ENCODE results near the gene RPGRIP1. TPM values are rescaled to one million over a fixed set of nuclear protein-coding genes. Genes with fewer than 3 reads are reported as not detected.
A peak's percentile ranks its signal among the peaks of the same experiment; 100 is the strongest.
"Not testable (repeated sequence)": the region's sequence is repeated elsewhere in the genome, so short reads cannot be mapped to it uniquely, and the experiment has no call there.

RPGRIP1 gene
- total and polyA plus RNA-seq, 8 donors = 0.19 to 0.58 (median 0.28) TPM; not detected in 4

DNA sequence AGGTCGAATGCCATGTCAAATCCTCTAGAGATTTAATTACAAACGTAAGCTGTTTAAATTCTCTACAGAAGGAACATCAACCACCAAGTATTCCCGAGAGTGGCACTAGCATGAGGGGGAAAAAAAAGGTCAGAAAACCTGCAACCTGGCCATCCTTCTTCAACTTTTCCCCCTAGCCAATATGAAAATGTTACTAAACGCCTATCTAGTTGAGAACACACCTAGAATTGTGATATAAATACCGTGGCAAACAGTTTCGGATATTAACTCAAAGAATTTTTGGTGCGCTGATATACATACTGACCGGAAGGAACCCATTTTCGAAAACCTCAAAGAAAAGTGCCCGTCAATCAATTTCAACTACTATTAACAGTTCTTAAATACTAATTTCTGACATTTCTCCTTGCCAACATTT, 12.4 kb upstream of the RPGRIP1 start:
- no peaks in the 10 kb centered on the region for H3K27me3 ChIP-seq
- peak overlapping the region in 4 of 5 donors; percentile 86 to 97 (median 97) for H3K27ac ChIP-seq
- WGBS, 5 donors = 0 to 7% (median 2%) methylated on average over 10 of the region's 10 CpGs
- peak overlapping the region; percentile 67 to 95 (median 74) for H3K4me3 ChIP-seq
- peaks cover 44 to 65% (median 57%) of the 10 kb centered on the region in 4 donors for H3K4me1 ChIP-seq
- H3K9me3 ChIP-seq = no peaks in the 10 kb centered on the region
- intact Hi-C loops (cut with DNase I; ENCODE audit: low total_unique reads) = no loop called here
- DNase-seq = peak in 1 of 2 donors; percentile 20
- no peak for TF ChIP-seq POLR2AphosphoS5 (IDR thresholded peaks at IDR 0.05)
- no peak for TF ChIP-seq POLR2A (IDR thresholded peaks at IDR 0.05)
- TF ChIP-seq, protein P1, sequence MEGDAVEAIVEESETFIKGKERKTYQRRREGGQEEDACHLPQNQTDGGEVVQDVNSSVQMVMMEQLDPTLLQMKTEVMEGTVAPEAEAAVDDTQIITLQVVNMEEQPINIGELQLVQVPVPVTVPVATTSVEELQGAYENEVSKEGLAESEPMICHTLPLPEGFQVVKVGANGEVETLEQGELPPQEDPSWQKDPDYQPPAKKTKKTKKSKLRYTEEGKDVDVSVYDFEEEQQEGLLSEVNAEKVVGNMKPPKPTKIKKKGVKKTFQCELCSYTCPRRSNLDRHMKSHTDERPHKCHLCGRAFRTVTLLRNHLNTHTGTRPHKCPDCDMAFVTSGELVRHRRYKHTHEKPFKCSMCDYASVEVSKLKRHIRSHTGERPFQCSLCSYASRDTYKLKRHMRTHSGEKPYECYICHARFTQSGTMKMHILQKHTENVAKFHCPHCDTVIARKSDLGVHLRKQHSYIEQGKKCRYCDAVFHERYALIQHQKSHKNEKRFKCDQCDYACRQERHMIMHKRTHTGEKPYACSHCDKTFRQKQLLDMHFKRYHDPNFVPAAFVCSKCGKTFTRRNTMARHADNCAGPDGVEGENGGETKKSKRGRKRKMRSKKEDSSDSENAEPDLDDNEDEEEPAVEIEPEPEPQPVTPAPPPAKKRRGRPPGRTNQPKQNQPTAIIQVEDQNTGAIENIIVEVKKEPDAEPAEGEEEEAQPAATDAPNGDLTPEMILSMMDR (IDR thresholded peaks at IDR 0.05) = no peak
- no peak for TF ChIP-seq EP300 (IDR thresholded peaks at IDR 0.05)
- peaks cover 9 to 42% (median 32%) of the 10 kb centered on the region in 4 donors for H3K36me3 ChIP-seq

DNA sequence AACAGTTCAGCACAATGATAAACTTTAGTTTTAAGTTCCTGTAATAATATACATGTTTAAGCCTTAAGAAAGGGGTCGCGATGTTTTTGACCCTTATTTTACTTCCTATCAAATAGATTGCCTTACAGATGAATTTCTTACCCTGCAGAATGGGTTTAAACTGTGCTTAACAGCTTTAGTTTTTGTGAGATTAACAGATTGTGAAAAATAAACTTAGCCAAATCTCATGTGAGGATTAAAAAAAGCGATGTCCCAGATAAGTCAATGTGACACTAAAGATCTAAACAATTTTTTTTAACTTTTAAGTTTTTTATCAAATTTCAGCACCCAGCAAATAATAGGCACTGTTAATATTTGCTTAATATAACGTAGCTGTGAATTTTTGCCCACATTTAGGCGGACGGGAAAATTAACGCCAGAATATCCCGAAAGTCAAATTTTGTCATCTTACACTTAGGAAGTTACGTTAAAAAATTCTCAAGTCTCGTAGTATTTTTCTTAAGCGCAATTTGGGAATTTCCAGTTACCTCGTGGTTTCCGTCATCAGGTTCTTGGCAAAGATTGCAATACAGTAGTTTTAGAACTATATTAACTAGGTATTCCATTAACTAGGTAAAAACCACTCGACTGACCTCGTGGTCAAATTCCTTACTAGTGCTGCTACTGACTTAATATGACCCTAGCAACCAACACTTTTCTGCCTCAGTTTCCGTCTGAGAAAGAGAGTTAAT, 11.8 kb upstream of the RPGRIP1 start:
- no peaks in the 10 kb centered on the region for H3K9me3 ChIP-seq
- H3K27me3 ChIP-seq = no peaks in the 10 kb centered on the region
- H3K36me3 ChIP-seq = peaks cover 2 to 36% (median 26%) of the 10 kb centered on the region in 4 donors
- H3K27ac ChIP-seq = peak overlapping the region in 4 of 5 donors; percentile 86 to 97 (median 97)
- DNase-seq = peak in 1 of 2 donors; percentile 48
- peaks cover 38 to 59% (median 51%) of the 10 kb centered on the region in 4 donors for H3K4me1 ChIP-seq
- H3K4me3 ChIP-seq = peak overlapping the region; percentile 67 to 95 (median 74)
- 0 to 1% (median 1%) methylated on average over 16 of the region's 16 CpGs for WGBS, 5 donors
- TF ChIP-seq POLR2AphosphoS5 (IDR thresholded peaks at IDR 0.05) = no peak
- TF ChIP-seq, protein P1 (IDR thresholded peaks at IDR 0.05) = no peak
- no peak for TF ChIP-seq POLR2A (IDR thresholded peaks at IDR 0.05)
- TF ChIP-seq EP300 (IDR thresholded peaks at IDR 0.05) = no peak
- intact Hi-C loops (cut with DNase I; ENCODE audit: low total_unique reads) = no loop called here

DNA sequence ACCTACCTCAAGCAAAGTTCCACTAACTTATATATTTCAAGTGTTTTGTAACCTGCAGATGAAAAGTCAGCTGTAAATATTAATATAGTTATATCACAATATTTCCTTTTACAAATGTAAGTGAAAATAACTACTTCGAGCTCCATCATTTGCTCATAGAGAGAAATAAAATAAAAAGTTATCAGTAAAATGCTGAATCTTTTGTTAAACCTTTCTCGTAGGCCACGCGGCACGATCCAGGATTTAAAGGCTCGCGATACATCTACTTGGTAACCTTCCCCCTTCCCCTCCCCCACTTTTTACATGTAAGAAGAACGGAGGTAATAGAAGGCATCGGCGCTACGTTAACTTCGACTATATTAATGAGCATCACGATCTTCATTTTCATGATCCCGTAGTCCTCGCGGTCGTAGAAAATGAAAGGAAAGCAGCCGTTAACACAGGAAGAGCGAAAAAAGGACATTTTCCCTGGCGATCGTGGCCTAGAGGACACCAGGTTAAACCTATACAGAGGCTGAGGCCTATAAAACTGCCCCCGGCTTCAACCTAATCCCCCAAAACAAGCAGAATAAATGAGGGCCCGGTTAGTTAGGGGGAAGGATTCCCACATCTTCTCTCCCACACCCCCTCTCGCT, 11.1 kb upstream of the RPGRIP1 start:
- H3K4me3 ChIP-seq = peak overlapping the region; percentile 67 to 95 (median 74)
- 0 to 1% (median 0%) methylated on average over 24 of the region's 24 CpGs for WGBS, 5 donors
- H3K27ac ChIP-seq = peak overlapping the region; percentile 86 to 97 (median 97)
- no peaks in the 10 kb centered on the region for H3K9me3 ChIP-seq
- no peak for TF ChIP-seq POLR2A (IDR thresholded peaks at IDR 0.05)
- TF ChIP-seq, protein P1 (IDR thresholded peaks at IDR 0.05) = no peak
- H3K4me1 ChIP-seq = peaks cover 31 to 52% (median 44%) of the 10 kb centered on the region in 4 donors
- peak; percentile 30 to 90 for DNase-seq
- intact Hi-C loops (cut with DNase I; ENCODE audit: low total_unique reads) = no loop called here
- H3K27me3 ChIP-seq = no peaks in the 10 kb centered on the region
- peaks cover 0 to 29% (median 20%) of the 10 kb centered on the region in 4 donors for H3K36me3 ChIP-seq

DNA sequence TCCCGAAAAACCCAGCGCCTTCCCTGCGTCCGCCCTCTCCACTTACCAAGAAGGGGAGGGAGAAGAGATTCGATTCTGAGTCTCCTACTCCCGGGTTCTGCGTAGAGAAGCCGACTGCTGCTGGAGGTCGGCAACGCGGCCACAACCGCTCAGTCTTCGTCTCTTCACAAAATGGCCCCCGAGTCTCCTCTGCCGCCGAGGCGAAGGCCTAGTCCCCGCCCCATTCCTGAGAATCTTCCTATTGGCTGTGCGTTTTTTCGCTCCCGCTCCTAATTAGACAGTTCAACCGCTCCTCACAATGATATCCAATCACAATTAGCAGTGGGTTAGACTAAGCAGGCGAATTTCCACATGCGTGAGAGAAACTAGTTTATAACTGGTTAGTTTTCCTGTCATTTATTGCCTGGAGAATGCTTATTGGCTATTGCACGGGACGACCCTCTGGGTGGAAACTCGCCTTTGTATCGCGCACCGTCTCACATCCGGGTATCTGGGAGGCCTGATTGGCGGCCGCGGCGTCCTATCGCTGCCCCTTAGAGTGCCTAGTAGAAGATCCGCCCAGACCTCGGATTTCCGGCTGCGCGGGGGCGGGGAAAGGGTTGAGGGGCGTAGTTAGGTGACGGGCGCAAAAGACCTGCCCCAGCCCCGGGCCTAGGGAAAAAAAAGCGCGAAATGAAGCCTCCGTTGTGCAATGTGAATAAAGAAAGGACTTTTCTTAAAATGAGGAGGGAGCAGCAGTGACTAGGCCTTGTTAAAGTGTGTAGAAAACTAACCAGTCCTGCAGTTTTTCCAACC, 10.4 kb upstream of the RPGRIP1 start, which contains the start of gene HNRNPC:
Gene HNRNPC, minus strand, starts transcription at position 191 of the 795 bp plus-strand sequence. CDS start 35,249 bp downstream, outside the sequence.
- TF ChIP-seq POLR2AphosphoS5 (IDR thresholded peaks at IDR 0.05) (peak; percentile 85 to 97 (median 97)), POLR2A (IDR thresholded peaks at IDR 0.05) (peak in 2 of 4 donors; percentile 91 to 97)
- TF ChIP-seq, protein P1 (IDR thresholded peaks at IDR 0.05) = no peak
- H3K27ac ChIP-seq = peak within 1 kb of the TSS; percentile 86 to 97 (median 97)
- peaks cover 24 to 45% (median 37%) of the 10 kb centered on the region in 4 donors for H3K4me1 ChIP-seq
- DNase-seq = peak; percentile 100
- H3K27me3 ChIP-seq = no peaks in the 10 kb centered on the region
- H3K36me3 ChIP-seq = peaks cover 0 to 22% (median 14%) of the 10 kb centered on the region in 4 donors
- 0% methylated on average over 49 of the region's 49 CpGs for WGBS, 5 donors
- intact Hi-C loops (cut with DNase I; ENCODE audit: low total_unique reads) = no loop called here
- no peaks in the 10 kb centered on the region for H3K9me3 ChIP-seq
- H3K4me3 ChIP-seq = peak within 1 kb of the TSS; percentile 67 to 95 (median 74)

DNA sequence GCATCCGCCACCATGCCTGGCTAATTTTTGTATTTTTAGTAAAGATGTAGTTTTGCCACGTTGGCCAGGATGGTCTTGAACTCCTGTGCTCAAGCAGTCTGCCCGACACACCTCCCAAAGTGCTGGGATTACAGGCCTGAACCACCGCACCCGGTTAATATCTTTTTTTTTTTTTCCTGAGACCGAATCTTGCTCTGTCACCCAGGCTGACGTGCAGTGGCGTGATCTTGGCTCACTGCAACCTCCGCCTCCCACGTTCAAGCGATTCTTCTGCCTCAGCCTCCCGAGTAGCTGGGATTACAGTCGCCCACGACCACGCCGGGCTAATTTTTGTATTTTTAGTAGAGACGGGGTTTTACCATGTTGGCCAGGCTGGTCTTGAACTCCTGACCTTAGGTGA, 7.2 kb upstream of the RPGRIP1 start:
- H3K27me3 ChIP-seq; intact Hi-C loops (cut with DNase I; ENCODE audit: low total_unique reads): not testable (repeated sequence)
- WGBS, 5 donors = 92 to 96% (median 95%) methylated on average over 17 of the region's 17 CpGs

More for the DNA sequence above, 7.2 kb upstream of the RPGRIP1 start:
- not testable (repeated sequence) for DNase-seq, H3K36me3 ChIP-seq, H3K4me3 ChIP-seq, H3K27ac ChIP-seq, H3K9me3 ChIP-seq
- peaks cover 3 to 15% (median 7%) of the 10 kb centered on the region in 4 donors for H3K4me1 ChIP-seq

All from stomach (tissue), 9 donors.